Jurkat, Clone E6-1 (cell line): Measurements from ENCODE around the gene BAIAP2.
A peak's percentile ranks its signal among the peaks of the same experiment; 100 is the strongest.
"Not testable (repeated sequence)": the region's sequence is repeated elsewhere in the genome, so short reads cannot be mapped to it uniquely, and the experiment has no call there.

Experiments
- DNase-seq: peaks from one replicate; pipeline ENCODE4 v3.0.0-alpha.2; 2011; ENCODE audit warnings: low read depth, low spot score
- H3K4me3 ChIP-seq: 2 replicates; pipeline ENCODE4 v1.5.1; 2011; ENCODE audit warnings: mild to moderate bottlenecking, low read length, control low read depth, moderate library complexity

The BAIAP2 gene

DNA sequence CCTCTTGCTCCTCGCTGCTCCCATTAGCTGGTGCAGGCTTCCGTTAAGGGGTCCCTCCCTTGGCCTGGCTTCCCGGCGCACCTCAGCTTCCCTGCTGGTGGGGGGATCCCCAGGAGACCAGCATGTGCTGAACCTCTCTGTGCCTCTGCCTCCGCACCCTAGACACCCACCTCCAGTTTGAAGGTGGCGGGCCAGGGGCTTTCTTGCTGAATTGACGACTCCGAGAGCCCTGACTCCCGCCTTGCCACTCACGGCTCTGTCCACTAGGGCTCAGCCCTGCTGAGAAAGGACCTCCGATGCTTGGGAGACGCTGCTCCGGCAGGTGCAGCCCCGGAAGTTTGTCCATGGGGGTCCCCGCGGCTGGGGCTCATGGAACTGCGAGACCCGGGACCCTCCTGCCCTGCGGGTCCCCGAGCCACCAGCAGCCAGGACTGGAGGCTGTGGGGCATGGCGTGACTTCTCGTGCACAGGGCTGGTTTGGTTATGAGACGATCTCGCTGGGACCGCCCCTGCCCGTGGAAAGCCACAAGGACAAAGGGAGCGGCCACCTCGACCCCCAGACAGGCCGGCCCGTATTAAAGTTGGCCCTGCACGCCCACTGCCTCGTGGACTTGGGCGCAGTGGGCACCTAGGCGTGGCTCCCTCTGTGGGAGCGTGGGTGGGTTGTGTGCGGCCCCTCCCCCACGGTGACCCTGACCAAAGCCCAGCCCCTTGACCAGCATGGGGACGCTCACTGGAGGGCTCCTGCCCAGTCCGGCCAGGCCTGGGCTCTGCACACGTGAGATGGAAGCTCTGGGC, 35.2 kb upstream of the BAIAP2 start:
- no peak overlapping the region for H3K4me3 ChIP-seq
- DNase-seq: no peak

GRCh38 chr17:81000334-81000630, 34.7 kb upstream of the BAIAP2 start:
- no peak overlapping the region for H3K4me3 ChIP-seq
- no peak for DNase-seq

- no peak overlapping the region for H3K4me3 ChIP-seq
- DNase-seq: no peak
Observed at GRCh38 chr17:81000631-81001357, 34.2 kb upstream of the BAIAP2 start.

DNA sequence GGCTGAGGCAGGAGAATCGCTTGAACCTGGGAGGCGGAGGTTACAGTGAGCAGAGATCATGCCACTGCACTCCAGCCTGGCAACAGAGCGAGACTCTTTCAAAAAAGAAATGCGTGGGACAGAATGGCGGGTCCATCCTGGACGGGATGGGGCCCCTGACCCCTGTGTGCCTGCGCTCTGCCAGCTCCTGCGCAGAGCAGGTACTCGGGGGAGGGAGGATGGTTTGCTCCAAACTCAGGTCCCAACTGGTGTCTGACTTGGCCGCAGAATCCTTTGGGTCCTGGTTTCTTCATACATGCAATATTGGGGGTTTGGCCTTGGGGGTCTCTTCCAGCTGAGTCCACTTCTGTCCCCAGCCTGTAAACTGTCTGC, 33.0 kb upstream of the BAIAP2 start:
- no peak for DNase-seq
- no peak overlapping the region for H3K4me3 ChIP-seq

DNA sequence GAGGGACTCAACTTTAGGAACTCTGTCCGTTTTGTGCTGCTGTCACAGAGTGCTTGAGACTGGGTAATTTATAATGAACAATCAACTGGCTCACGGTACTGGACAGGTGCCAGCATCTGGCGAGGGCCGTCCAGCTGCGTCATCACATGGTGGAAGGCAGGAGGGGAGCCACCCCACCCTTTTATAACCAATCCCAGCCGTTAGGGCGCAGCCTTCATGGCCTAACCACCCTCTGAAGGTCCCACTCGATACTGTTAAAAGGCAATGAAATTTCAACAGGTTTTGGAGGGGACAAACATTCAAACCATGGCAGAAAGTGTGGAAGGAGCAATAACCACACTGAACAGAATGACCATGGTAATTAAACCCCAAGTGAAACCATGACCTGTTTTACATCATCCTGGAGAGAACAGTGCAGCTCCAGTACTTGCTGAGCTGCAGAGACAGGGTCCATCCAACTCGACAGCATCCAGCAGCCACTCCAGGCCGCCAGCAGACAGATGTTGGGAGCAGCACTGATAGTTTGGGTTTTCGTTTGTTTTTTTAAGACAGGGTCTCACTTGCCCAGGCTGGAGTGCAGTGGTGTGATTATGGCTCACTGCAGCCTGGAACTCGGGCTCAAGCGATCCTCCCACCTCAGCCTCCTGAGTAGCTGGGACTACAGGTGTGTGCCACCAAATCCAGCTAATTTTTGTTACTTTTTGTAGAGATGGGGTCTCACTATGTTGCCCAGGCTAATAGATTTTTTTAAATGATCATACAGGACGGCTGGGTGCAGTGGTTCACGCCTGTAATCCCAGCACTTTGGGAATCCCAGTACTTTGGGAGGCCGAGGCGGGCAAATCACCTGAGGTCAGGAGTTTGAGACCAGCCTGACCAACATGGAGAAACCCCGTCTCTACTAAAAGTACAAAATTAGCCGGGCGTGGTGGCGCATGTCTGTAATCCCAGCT, 32.3 kb upstream of the BAIAP2 start:
- no peak overlapping the region for H3K4me3 ChIP-seq
- no peak for DNase-seq

DNA sequence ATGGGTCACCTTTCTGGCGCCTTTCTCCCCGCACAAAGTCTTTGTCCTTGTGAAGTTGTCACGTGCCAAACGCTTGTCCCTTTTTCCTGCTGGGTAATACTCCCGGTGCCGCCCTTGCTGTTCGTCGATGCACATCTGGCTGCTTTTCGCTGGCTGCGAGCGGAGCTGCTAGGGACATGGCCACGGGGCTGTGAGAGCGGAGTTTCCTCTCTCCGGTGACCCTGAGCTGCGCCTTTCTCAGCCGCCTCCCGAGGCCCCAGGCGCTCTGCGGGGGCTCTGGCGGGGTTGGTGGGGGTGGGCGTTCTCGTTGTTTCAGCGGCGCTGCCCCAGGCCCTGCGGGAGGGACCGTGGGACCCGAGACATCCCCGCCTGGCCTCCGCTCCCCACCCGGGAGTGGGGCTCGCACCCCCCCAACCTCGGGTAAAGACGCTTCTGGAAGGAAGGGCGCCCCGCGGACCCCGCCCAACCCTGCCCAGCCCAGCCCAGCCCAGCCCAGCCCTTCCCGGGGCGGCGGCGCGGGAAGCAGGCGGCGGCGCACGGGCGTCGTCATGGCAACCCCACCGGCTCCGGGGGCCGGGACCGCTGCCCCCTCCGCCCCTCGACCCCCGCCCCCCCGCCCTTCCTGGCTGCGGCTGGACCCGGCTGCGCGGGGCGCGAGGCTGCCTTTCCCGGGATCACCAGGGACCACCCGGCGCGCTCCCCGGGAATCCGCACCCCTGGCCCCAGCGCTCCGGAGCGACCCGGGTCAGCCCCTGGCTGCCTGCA, 31.1 kb upstream of the BAIAP2 start:
- no peak overlapping the region for H3K4me3 ChIP-seq
- DNase-seq: no peak

GRCh38 chr17:81006891-81007290, 28.1 kb upstream of the BAIAP2 start:
- no peak overlapping the region for H3K4me3 ChIP-seq
- no peak for DNase-seq

DNA sequence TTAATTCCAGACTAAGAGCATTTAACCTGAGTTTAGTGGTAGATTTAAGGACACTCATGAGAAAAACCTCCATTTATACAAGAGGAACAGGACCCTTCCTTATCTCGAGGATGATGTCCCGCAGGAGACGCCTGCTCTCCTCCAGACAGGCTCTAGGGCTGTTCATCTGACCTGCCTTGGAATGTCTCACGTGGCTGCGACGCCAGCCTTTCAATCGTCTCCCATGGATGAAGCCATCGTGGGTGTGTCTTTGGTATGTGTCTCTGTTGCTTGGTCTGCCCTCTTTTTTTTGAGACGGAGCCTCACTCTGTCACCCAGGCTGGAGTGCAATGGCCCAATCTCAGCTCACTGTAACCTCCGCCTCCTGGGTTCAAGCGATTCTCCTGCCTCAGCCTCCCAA, 26.8 kb upstream of the BAIAP2 start:
- DNase-seq: no peak
- no peak overlapping the region for H3K4me3 ChIP-seq

GRCh38 chr17:81009136-81009535, 25.8 kb upstream of the BAIAP2 start:
- peak; percentile 10 for DNase-seq
- H3K4me3 ChIP-seq: no peak overlapping the region

- no peak overlapping the region for H3K4me3 ChIP-seq
- DNase-seq: no peak
Observed at GRCh38 chr17:81010935-81011334, 24.0 kb upstream of the BAIAP2 start.

- no peak for DNase-seq
- H3K4me3 ChIP-seq: no peak overlapping the region
Observed at GRCh38 chr17:81011951-81012350, 23.0 kb upstream of the BAIAP2 start.

DNA sequence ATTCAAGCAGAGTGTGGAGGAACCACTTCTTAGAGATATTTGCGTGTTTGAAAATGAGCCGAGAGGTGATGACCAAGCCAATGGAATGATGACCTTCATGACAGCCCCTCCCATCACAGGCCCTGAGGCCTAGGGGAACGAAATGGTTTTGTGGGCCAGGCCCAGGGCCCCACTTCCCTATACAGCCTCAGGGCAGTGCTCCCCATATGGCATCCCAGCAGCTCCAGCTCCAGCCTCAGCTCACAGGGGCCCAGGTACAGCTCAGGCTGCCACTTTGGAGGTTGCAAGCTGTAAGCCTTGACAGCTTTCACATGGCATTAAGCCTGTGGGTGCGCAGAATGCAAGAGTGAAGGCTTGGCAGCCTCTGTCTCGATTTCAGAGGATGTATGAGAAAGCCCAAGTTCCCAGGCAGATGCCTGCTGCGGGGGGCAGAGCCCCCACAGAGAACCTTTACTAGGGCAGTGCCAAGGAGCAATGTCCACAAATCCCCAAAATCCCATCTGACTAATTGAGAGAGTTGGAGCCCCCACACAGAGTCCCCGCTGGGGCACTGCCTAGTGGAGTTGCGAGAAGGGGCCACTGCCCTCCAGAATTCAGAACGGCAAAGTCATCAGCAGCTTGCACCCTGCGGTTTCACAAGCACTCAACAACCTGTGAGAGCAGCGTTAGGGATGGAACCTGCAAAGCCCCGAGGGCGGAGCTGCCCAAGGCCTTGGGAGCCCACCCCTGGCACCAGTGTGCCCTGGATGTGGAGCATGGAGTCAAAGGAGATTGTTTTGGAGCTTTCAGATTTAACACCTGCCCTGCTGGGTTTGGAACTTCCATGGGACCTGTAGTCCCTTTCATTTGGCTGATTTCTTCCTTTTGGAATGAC, 22.1 kb upstream of the BAIAP2 start:
- H3K4me3 ChIP-seq: no peak overlapping the region
- DNase-seq: no peak

GRCh38 chr17:81013642-81014041, 21.3 kb upstream of the BAIAP2 start:
- DNase-seq: no peak
- no peak overlapping the region for H3K4me3 ChIP-seq

- DNase-seq: no peak
Observed at GRCh38 chr17:81015136-81015535, 19.8 kb upstream of the BAIAP2 start.

DNA sequence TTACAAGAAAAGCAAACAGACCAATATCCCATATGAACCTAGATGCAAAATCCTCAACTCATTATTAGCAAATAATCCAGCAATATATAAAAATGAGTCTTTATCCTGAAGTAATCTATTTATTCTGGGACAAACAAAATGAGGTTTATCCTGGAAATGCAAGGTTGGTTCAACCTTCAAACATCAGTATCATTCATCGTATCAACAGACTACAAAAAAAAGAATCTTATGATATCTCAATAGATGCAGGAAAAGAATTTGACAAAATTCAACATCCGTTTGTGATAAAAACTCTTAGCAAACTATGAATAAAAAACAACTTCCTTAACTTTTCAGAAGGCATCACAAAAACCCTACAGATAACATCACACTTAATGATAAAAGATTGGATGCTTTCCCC, 18.4 kb upstream of the BAIAP2 start:
- DNase-seq: no peak
- H3K4me3 ChIP-seq: no peak overlapping the region

More at GRCh38 chr17:81015136-81015535, 19.8 kb upstream of the BAIAP2 start:
- H3K4me3 ChIP-seq: no peak overlapping the region

DNA sequence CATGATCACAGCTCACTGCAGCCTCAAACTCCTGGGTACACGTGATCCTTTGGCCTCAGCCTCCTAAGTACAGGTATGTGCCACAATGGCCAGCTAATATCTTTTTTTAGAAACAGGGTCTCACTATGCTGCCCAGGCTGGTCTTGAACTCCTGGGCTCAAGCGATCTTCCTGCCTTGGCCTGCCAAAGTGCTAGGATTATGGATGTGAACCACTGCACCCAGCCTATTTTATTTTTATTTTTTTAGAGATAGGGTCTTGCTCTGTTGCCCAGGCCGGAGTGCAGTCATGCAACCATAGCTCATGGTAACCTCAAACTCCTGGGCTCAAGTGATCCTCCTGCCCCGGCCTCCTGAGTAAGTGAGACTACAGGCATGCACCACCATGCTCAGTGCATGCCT, 17.6 kb upstream of the BAIAP2 start:
- DNase-seq, H3K4me3 ChIP-seq: not testable (repeated sequence)

GRCh38 chr17:81018044-81018802, 16.7 kb upstream of the BAIAP2 start:
- H3K4me3 ChIP-seq: no peak overlapping the region
- DNase-seq: no peak
